Posterior vena cava (tissue), 2 donors: ENCODE data around the gene PAK1. TPM values are rescaled to one million over a fixed set of nuclear protein-coding genes. Genes with fewer than 3 reads are reported as not detected.
"Not testable (repeated sequence)": the region's sequence is repeated elsewhere in the genome, so short reads cannot be mapped to it uniquely, and the experiment has no call there.

ENCODE experiments used
- DNase-seq: peaks from one replicate; pipeline ENCODE4 v3.0.0-alpha.2; 2020; ENCODE audit warnings: low spot score
- intact Hi-C, 2 donors: fragments of 100-400 bp; cut with DNase I; formaldehyde crosslinking; loops; one replicate each; pipeline versions ENCODE4 v1.14.1 to v1.14.2; 2022 to 2023
- total RNA-seq, 2 donors: library from RNA; stranded (reverse); fragmentation: NEBNext Ultra II Directional; extraction: Animal tissue kit (Norgen Biotek cat#: 25700); gene quantifications; one replicate each; pipeline ENCODE4 v1.2.1, GENCODE V29; 2021
- donor health status: DM: yes; HTN: yes; CAD: no.
- donor health status: DM: yes; HTN: yes; CAD: no.

Gene PAK1
- total RNA-seq, 2 donors from 2014 or later, result 31.0 to 31.9 TPM

DNA sequence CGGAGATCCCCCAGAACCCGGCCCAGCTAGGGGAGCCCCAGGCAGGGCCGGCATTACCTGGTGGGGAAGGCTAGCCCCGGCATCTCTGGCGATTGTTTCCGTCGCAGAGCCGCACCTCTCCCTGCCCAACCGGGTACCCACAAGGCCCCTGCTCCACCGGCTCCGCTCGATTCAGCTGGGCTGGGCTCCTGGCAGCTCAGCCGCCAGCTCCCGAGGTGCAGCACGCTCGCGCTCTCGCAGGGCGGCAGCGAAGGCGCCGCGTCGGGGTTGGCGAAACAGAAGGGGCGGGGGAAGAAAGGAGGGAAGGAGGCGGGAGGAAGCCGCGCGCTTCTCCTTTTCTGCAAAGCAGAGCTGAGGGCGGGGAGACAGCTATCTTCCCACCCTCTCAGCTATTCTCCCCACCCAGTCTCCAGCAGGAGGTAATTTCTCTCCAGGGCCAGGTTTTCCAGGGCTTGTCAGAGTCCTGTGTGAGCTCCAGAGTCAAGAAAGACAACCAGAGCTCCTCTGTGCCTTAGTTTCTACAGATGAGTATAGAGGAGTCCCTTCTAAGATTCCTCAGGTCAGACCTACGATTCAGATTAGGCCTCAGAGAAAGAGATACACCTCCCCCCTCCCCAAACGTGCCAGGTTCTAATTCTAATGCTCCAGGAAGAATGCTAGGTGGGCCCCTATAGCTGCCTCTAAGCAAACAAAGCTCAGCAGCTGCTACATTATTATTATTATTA lies 62.0 kb downstream of the PAK1 start:
- DNase-seq, result peak; percentile 97
- intact Hi-C loops, result no loop called here

DNA sequence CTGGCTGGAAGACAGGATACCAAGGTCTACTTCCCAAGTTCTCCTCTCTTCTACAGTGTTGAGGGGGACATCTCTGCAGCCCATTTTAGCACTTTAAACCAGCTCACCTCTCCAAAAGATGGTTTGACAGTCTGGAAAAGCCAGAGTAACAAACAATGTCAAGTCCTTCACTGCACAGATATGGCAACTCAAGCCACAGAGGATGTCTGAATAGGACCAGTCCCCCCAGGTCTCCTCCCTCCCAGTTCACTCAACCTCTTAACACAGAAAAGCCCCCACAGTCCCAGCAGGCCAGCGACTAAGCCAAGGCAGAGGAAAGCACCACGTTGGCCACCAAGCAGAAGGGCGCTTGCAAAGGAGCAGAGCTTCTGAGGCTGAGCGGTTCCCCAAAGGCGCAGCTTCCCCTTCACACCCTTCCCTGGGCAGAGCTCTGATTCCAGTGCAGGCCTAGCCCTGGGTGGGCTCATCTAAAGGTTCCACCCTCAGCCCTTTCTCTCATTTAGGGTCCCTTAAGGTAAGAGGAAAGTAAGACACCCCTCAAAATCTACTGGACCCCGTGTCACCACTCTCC lies 62.7 kb downstream of the PAK1 start:
- intact Hi-C loops, result no loop called here
- DNase-seq, result no peak

DNA sequence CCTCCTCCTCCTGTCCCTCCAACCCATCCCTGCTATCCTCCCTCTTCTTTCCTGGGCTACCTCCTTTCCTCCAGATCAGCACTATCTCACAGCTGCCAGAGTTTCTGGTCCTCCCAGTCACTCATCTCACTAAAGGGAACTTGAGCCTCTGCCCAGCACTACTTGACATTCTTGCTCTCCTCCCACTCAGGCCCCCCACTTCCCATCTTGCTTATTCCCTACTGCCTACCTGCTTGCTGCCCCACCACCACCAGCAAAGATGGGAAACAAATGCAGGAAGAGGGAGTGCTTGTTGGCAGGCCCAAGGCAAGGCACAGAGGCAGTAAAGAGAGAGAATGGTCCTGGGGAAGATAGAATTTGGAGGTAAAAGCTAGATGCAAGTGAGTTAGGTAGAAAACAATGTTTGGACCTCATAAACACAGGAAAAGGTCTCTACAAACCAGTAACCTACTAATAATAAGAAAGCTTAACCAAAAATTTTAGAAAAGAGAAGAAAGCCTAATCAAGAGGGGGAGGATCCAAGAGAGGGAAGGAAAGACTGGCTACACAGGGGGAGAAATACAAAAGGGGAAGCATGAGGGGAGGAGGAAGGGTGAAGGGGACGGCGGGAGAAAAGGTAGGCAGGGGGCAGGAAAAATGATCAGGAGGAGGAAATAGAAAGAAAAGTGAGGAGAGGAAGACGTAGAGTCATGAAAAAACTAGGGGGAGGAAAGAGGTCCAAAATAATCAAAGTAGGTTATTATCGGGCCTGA lies 63.6 kb downstream of the PAK1 start:
- no peak for DNase-seq
- intact Hi-C loops, result no loop called here

DNA sequence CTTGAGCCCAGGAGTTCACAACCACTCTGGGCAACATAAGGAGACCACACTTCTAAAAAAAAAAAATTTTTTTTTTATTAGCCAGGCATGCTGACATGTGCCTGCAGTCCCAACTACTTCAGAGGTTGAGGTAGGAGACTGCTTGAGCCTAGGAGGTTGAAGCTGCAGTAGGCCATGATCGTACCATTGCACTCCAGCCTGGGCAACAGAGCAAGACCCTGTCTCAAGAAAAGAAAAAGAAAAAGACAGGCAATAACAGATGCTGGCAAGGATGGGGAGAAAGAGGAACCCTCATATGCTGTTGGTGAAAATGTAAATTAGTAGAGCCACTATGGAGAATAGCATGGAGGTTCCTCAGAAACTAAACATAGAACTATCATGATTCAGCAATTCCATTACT lies 64.8 kb downstream of the PAK1 start:
- intact Hi-C loops, result no loop called here
- DNase-seq, result no peak

GRCh38 chr11:77407613-77408012 lies 66.3 kb downstream of the PAK1 start:
- DNase-seq, result no peak
- intact Hi-C loops, result no loop called here

DNA sequence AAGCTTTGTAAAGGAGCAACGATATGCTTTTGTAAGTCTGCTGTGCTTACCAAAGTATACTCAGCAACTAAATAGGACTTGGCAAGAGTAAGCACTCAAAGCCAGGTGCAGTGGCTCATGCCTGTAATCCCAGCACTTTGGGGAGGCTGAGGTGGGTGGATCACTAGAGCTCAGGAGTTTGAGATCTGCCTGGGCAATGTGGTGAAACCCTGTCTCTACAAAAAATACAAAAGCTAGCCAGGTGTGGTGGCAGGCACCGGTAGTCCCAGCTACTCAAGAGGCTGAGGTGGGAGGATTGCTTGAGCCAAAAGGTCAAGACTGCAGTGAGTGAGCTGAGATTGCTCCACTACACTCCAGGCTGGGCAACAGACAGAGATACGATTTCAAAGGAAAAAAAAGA lies 67.5 kb downstream of the PAK1 start:
- DNase-seq, result no peak
- intact Hi-C loops, result no loop called here

GRCh38 chr11:77403211-77403610 lies 70.7 kb downstream of the PAK1 start:
- intact Hi-C loops, result no loop called here

GRCh38 chr11:77402218-77402556 lies 71.7 kb downstream of the PAK1 start:
- DNase-seq, result no peak
- intact Hi-C loops, result no loop called here

More at GRCh38 chr11:77403211-77403610, 70.7 kb downstream of the PAK1 start:
- DNase-seq, result no peak

- intact Hi-C loops, result no loop called here
- DNase-seq, result no peak
Observed at GRCh38 chr11:77401486-77402217, 72.2 kb downstream of the PAK1 start.

- DNase-seq, result no peak
- intact Hi-C loops, result no loop called here
Observed at GRCh38 chr11:77400775-77401449, 73.0 kb downstream of the PAK1 start.

- DNase-seq, result no peak
- intact Hi-C loops, result no loop called here
Observed at GRCh38 chr11:77400271-77400670, 73.6 kb downstream of the PAK1 start.

DNA sequence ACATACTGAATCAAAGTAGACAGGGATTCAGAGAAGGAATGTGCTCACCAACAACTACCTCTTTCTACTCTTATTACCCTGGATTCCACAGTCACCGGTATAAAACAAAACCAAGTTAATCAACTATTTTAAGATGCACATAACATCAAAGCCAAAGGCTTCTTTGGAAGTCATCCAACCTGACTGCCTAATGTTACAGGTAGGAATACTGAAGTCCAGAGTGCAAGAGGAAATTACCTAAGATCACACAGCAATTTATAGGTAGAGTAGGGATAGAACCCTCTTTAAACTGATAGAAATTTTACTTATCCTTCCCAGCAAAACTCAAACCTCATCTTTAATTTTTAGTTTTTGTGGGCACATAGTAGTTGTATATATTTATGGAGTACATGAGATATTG lies 76.3 kb downstream of the PAK1 start:
- intact Hi-C loops, result no loop called here
- DNase-seq, result no peak

GRCh38 chr11:77396911-77397310 lies 77.0 kb downstream of the PAK1 start:
- no peak for DNase-seq
- intact Hi-C loops, result no loop called here

DNA sequence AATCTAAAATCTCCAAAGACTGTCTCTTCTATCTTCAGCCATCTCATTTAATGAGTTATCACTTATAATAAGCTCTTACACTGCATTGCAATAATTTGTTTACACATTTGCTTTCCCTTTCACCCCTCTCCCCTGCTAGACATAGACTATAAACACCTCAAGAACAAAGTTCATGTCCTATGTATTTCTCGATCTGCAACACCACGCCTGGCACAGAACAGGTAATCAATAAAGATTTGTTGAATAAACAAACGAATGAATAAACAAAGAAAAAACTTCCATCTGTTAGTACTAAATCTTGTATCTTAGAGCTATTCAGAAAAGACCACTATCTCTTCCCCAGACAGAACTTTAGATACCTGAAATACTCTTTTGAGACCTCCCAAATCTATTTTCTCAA lies 77.6 kb downstream of the PAK1 start:
- DNase-seq, result no peak
- intact Hi-C loops, result no loop called here

- intact Hi-C loops, result no loop called here
- DNase-seq, result no peak
Observed at GRCh38 chr11:77395460-77396173, 78.3 kb downstream of the PAK1 start.

- no peak for DNase-seq
- intact Hi-C loops, result no loop called here
Observed at GRCh38 chr11:77392842-77393241, 81.1 kb downstream of the PAK1 start.

DNA sequence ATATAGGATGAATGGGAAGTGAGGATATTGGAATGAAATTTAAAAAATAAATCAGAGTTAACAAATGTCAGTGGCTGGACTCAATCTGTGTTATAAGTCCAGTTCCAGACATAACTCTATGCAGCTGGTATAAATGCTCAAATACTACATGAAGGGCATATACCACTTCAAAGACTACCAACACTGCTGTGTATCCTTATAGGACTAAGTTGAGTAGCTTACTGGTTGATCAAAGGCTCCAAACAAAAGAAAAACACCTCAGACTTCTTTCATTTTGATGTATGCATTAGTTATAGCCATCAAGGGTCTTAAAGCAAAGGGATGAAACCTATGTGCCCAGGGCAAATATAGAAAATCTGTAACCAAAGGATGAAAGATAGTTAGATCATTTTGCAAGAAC lies 86.2 kb downstream of the PAK1 start:
- intact Hi-C loops, result no loop called here
- DNase-seq, result no peak

DNA sequence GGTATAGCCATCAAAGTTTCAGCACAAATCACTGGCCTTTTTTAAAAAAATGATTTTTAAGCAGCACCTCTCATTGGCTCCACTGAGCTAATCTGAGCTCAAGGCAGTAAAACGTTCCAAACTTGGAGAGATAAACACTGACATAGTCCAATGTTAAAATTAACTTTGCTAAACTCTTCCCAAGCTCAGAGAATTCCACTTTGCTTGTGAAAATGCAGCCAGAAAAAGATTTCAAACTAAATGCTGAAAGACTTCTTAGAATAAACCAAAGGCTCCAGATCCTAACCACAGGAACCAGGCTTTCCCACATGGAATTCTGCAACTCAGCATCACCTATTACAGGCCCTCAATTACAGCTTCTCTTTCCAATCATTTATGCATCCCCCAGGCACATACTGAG lies 87.7 kb downstream of the PAK1 start:
- intact Hi-C loops, result no loop called here
- no peak for DNase-seq

- intact Hi-C loops, DNase-seq: not testable (repeated sequence)
Observed at GRCh38 chr11:77385255-77385771, 88.6 kb downstream of the PAK1 start.
